Tracheal epithelial cell (primary cell): ENCODE data around the gene TCF7L2. TPM values are rescaled to one million over a fixed set of nuclear protein-coding genes. Genes with fewer than 3 reads are reported as not detected.

ENCODE experiments used
- total RNA-seq: library from RNA; depleted of rRNA; stranded (reverse); fragments of >200 nt; gene quantifications from 2 replicates; pipeline ENCODE4 v1.2.1, GENCODE V29; 2014

Gene TCF7L2
- 1.5 and 1.7 TPM in 2 replicates for total RNA-seq

GRCh38 chr10:112949875-112950507 is at the start of gene TCF7L2:
TCF7L2 (plus strand) TSS chr10:112950247; CDS start chr10:112950757, 510 bp downstream.

